ENCODE results near the gene IFRD2. TPM values are rescaled to one million over a fixed set of nuclear protein-coding genes. Genes with fewer than 3 reads are reported as not detected.

The IFRD2 gene
- total and polyA plus RNA-seq, 2 of the 8 experiments (the other 6 are each of a cell fraction or from before 2014, with no cell fraction given), result 76.7 to 88.8 TPM

GRCh38 chr3:50250514-50250913, 41.7 kb downstream of the IFRD2 start:
- DNase-seq (ENCODE audit: low read depth in 1 of 2, low spot score in 2 of 2), result no peak
- Histone ChIP-seq H3K4ac (replicated peaks; ENCODE audit: insufficient read length, low read depth, low read length) (no peak overlapping the region), H3K4me1 (replicated peaks in 1 of 4; ENCODE audit: control insufficient read depth in 3 of 4, insufficient read depth in 4 of 4, low read length in 3 of 4) (peaks cover 5 to 14% (median 9%) of the 10 kb centered on the region in 4 experiments), H2BK20ac (ENCODE audit: low read length) (no peak overlapping the region), H3K4me2 (ENCODE audit: insufficient read depth in 1 of 2, low read depth in 2 of 2, low read length in 2 of 2) (no peak overlapping the region), H2BK15ac (ENCODE audit: low read length) (no peak overlapping the region), H2BK120ac (replicated peaks; ENCODE audit: low read depth, low read length) (no peak overlapping the region), H4K91ac (replicated peaks; ENCODE audit: insufficient read length, low read length) (no peak overlapping the region), H3K9me3 (ENCODE audit: insufficient read depth in 2 of 2, low read depth in 1 of 2, low read length in 1 of 2) (no peaks in the 10 kb centered on the region), H4K20me1 (replicated peaks in 1 of 2; ENCODE audit: control insufficient read depth in 1 of 2, insufficient read depth in 2 of 2, low read length in 2 of 2) (peaks cover 15 to 46% of the 10 kb centered on the region in 2 experiments), H3K79me2 (ENCODE audit: control insufficient read depth in 1 of 2, insufficient read depth in 2 of 2, low read length in 2 of 2) (peaks cover 0 to 57% of the 10 kb centered on the region in 2 experiments; a peak in 3 of 4 replicates), H2AK5ac (ENCODE audit: low read depth, low read length) (no peak overlapping the region), H2BK5ac (ENCODE audit: low read depth, low read length) (0 out of 2 replicates have a peak overlapping the region, but pooled peaks have one; percentile 52), H3K79me1 (ENCODE audit: low read depth, low read length) (peaks cover 32% of the 10 kb centered on the region), H2AFZ (ENCODE audit: low read length) (no peak overlapping the region), H3K23ac (ENCODE audit: insufficient read length) (no peak overlapping the region), H3K4me3 (ENCODE audit: extremely low read depth in 1 of 4, insufficient read depth in 2 of 4, low read depth in 3 of 4, low read length in 4 of 4) (no peak overlapping the region), H3K18ac (ENCODE audit: extremely low read depth, low read length) (no peak overlapping the region), H4K5ac (ENCODE audit: insufficient read length, low read depth, low read length) (no peak overlapping the region), H3K23me2 (ENCODE audit: low read depth, low read length) (no peaks in the 10 kb centered on the region), H3K27ac (ENCODE audit: low read depth, low read length) (no peak overlapping the region), H2BK12ac (ENCODE audit: low read depth, low read length) (no peak overlapping the region), H3K56ac (replicated peaks; ENCODE audit: insufficient read length, low read depth, low read length) (no peak overlapping the region), H3K9ac (replicated peaks in 1 of 4; ENCODE audit: extremely low read depth in 1 of 4, low read depth in 3 of 4, low read length in 3 of 4) (no peak overlapping the region), H3K36me3 (ENCODE audit: control insufficient read depth in 2 of 4, insufficient read depth in 4 of 4, low read length in 3 of 4) (peaks cover 3 to 16% (median 8%) of the 10 kb centered on the region in 4 experiments; a peak in 6 of 8 replicates), H4K8ac (ENCODE audit: extremely low read depth, insufficient read depth, low read length) (no peak overlapping the region), H3K27me3 (replicated peaks in 1 of 4; ENCODE audit: control insufficient read depth in 3 of 4, extremely low read depth in 1 of 4, insufficient read depth in 3 of 4, low read length in 3 of 4) (no peaks in the 10 kb centered on the region), H3K14ac (ENCODE audit: insufficient read length) (no peak overlapping the region)
- ChIA-PET POLR2A (ENCODE audit: partially characterized antibody) (interaction anchor here (0.9 to 4.1 kb wide), 4 partner anchors 8 to 39 kb away, joined by 3 to 22 read pairs (median 5); partner anchors contain the start of gene GNAI2), CTCF (ENCODE audit: partially characterized antibody) (interaction anchor here (0.8 to 53.5 kb wide), 8 partner anchors 7 to 164 kb away, joined by 3 to 2149 read pairs (median 30); partner anchors contain the start of genes GNAI2, GNAT1, SEMA3B and SLC38A3)
- FAIRE-seq, result no peak
- 94% methylated on average over 2 of the region's 4 CpGs; no CpG with 5 or more reads in 1 of the 2 experiments for WGBS, 2 experiments (ENCODE audit: extremely low coverage in 1 of 2, insufficient coverage in 1 of 2, insufficient read length in 1 of 2, insufficient replicate concordance in 2 of 2, low coverage in 1 of 2, low lambda C conversion rate in 2 of 2, missing lambda C conversion rate in 1 of 2)
- TF ChIP-seq GABPA (IDR thresholded peaks at IDR 0.05; ENCODE audit: borderline replicate concordance, insufficient read depth, low read length) (no peak), CBX8 (IDR thresholded peaks at IDR 0.05; ENCODE audit: borderline replicate concordance, low read depth, low read length) (no peak), RFX5 (IDR thresholded peaks at IDR 0.05; ENCODE audit: borderline replicate concordance, low read depth, low read length) (no peak), SUZ12 (IDR thresholded peaks at IDR 0.05; ENCODE audit: low read length) (no peak), CBX5 (IDR thresholded peaks at IDR 0.05; ENCODE audit: low read depth, low read length) (no peak)

Measured in H1 (cell line).